Erythroblast (primary cell): ENCODE measurements around the gene FNIP1.

ENCODE experiments used
- GATA1 ChIP-seq: IDR thresholded peaks from 2 replicates; pipeline ENCODE4 v1.6.1; 2011; ENCODE audit warnings: low read depth, mild to moderate bottlenecking, control low read depth, low read length, moderate library complexity
- POLR2A ChIP-seq: IDR thresholded peaks from 2 replicates; pipeline ENCODE4 v1.6.1; 2011; ENCODE audit warnings: mild to moderate bottlenecking, low read length

GRCh38 chr5:131795879-131796792 lies 681 bp downstream of the FNIP1 start:
- TF ChIP-seq POLR2A (no peak), GATA1 (no peak)
